Progenitor cell of endocrine pancreas (in vitro differentiated cells): ENCODE results near the gene GAS2. TPM values are rescaled to one million over a fixed set of nuclear protein-coding genes. Genes with fewer than 3 reads are reported as not detected.
A peak's percentile ranks its signal among the peaks of the same experiment; 100 is the strongest.

Source experiments
- DNase-seq: peaks from one replicate; pipeline ENCODE4 v3.0.0; 2021; ENCODE audit warnings: low spot score; ENCODE audit not compliant: unreplicated experiment
- H3K27ac Mint-ChIP-seq: 2 replicates; pipeline ENCODE4 v1.8.0; 2021; ENCODE audit warnings: mild to moderate bottlenecking, moderate library complexity, mixed read lengths
- H3K27me3 Mint-ChIP-seq: 2 replicates; pipeline ENCODE4 v1.8.0; 2021; ENCODE audit warnings: mixed read lengths
- H3K36me3 Mint-ChIP-seq: 2 replicates; pipeline ENCODE4 v1.8.0; 2022; ENCODE audit warnings: mixed read lengths; ENCODE audit not compliant: insufficient read depth
- H3K4me1 Mint-ChIP-seq: 2 replicates; pipeline ENCODE4 v1.8.0; 2021; ENCODE audit warnings: low read depth, mixed read lengths
- H3K4me3 Mint-ChIP-seq: 2 replicates; pipeline ENCODE4 v1.8.0; 2021; ENCODE audit warnings: low read depth, mild to moderate bottlenecking, moderate library complexity, mixed read lengths
- H3K9me3 Mint-ChIP-seq: 2 replicates; pipeline ENCODE4 v1.8.0; 2021; ENCODE audit warnings: low read depth, mixed read lengths
- CTCF ChIP-seq: fragments of 200-600 bp; sonication (generic); IDR thresholded peaks from one replicate; pipeline ENCODE4 v1.5.0; 2021; ENCODE audit warnings: antibody characterized with exemption, mild to moderate bottlenecking; ENCODE audit not compliant: unreplicated experiment
- total RNA-seq: library from RNA; stranded (reverse); gene quantifications from 2 replicates; pipeline ENCODE4 v1.2.1, GENCODE V29; 2021

The GAS2 gene
- total RNA-seq, 1 donor from 2014 or later: 14.5 TPM

- Mint-ChIP-seq H3K36me3 (no peaks in the 10 kb centered on the region), H3K9me3 (no peaks in the 10 kb centered on the region), H3K27ac (peak overlapping the region; percentile 96), H3K27me3 (no peaks in the 10 kb centered on the region), H3K4me3 (no peak overlapping the region), H3K4me1 (peaks cover 14% of the 10 kb centered on the region)
- TF ChIP-seq CTCF: no peak
- DNase-seq: no peak
Measured at GRCh38 chr11:22703040-22703439, 36.6 kb downstream of the GAS2 start.

GRCh38 chr11:22703591-22703990, 37.2 kb downstream of the GAS2 start:
- Mint-ChIP-seq H3K36me3 (no peaks in the 10 kb centered on the region), H3K4me1 (peaks cover 14% of the 10 kb centered on the region), H3K27me3 (no peaks in the 10 kb centered on the region), H3K4me3 (no peak overlapping the region), H3K27ac (peak overlapping the region; percentile 96), H3K9me3 (no peaks in the 10 kb centered on the region)
- no peak for DNase-seq
- TF ChIP-seq CTCF: no peak

- Mint-ChIP-seq H3K27me3 (no peaks in the 10 kb centered on the region), H3K36me3 (peaks cover 2% of the 10 kb centered on the region)
Measured at GRCh38 chr11:22707119-22707899, 40.9 kb downstream of the GAS2 start.

GRCh38 chr11:22711071-22711770, 44.8 kb downstream of the GAS2 start:
- Mint-ChIP-seq H3K27me3 (no peaks in the 10 kb centered on the region), H3K27ac (no peak overlapping the region), H3K4me1 (no peaks in the 10 kb centered on the region), H3K36me3 (peaks cover 3% of the 10 kb centered on the region), H3K9me3 (peaks cover 17% of the 10 kb centered on the region), H3K4me3 (no peak overlapping the region)
- no peak for DNase-seq
- no peak for TF ChIP-seq CTCF

More at GRCh38 chr11:22707119-22707899, 40.9 kb downstream of the GAS2 start:
- TF ChIP-seq CTCF: no peak
- Mint-ChIP-seq H3K9me3 (no peaks in the 10 kb centered on the region), H3K27ac (no peak overlapping the region), H3K4me1 (peaks cover 12% of the 10 kb centered on the region), H3K4me3 (no peak overlapping the region)
- no peak for DNase-seq

- no peak for TF ChIP-seq CTCF
Measured at GRCh38 chr11:22711880-22712279, 45.5 kb downstream of the GAS2 start.

More at GRCh38 chr11:22711880-22712279, 45.5 kb downstream of the GAS2 start:
- DNase-seq: no peak
- Mint-ChIP-seq H3K4me3 (no peak overlapping the region), H3K36me3 (peaks cover 3% of the 10 kb centered on the region), H3K27me3 (no peaks in the 10 kb centered on the region), H3K4me1 (no peaks in the 10 kb centered on the region), H3K27ac (no peak overlapping the region), H3K9me3 (peaks cover 19% of the 10 kb centered on the region)
